Stimulated activated CD4-positive, alpha-beta T cell treated with anti-CD3 and anti-CD28 coated beads, Interleukin-15, amount 100 ng/mL, for 48 hours (primary cell): ENCODE data around the gene CNOT4.
"Not testable (repeated sequence)": the region's sequence is repeated elsewhere in the genome, so short reads cannot be mapped to it uniquely, and the experiment has no call there.

Experiments used
- DNase-seq, 2 donors: peaks; one replicate each; pipeline ENCODE4 v3.0.0-alpha.2; 2020; ENCODE audit warnings: low read depth in 2 of 2

The CNOT4 gene

DNA sequence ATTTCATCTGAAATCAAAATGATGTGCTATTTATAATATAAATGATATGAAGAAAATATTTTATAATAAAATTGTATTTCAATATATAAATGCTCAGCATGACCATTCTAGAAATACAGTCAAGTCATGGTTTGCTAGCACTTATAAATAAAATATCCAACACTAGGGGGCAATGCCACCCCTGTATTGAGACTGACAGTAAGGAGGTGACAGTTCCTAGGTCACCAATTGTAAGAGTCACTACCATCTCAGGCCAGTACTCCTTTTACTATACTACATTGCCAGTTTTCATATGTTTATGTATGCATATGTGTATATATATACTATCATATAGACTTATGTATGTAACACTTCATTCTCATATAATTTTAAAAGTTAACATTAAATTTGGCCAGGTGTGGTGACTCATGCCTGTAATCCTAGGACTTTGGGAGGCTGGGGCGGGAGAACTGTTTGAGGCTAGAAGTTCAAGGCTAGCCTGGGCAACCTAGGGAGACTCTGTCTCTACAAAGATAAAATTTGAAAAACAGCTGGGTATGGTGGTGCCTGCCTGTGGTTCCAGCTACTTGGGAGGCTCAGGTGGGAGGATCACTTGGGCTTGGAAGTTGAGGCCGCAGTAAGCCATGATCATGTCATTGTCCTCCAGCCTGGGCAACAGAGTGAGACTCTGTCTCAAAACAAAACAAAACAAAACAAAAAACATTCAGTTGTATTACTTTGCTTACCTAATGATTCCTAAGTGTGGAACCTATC lies 2.4 kb upstream of the CNOT4 start:
- no peak for DNase-seq

DNA sequence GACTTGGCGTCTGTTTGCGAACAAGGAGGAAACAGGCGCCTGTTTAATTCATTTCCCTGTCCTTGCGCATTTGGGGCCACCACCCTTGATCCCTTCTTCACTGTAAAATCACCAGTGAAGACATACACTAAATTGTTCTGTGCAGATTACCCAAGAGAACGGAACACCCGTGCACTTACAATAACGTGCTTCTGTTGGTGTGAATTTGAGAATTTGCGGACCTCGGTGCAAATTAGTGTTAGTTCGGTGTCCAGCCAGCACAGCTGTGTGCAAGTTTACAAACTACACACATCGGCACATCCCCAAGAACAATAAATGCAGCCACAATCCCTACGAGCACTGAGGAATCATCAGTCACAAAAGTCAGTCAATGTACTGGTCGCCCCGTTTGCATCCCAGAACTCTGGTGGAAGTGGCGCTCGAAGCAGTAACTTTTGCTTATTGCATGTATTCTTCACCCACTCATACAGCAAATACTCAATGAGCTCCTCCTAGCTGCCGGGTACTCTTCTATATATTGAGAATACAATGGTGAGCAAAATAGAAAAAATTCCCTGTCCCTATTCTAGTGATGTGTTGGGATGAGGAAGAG lies 786 bp upstream of the CNOT4 start:
- no peak for DNase-seq

DNA sequence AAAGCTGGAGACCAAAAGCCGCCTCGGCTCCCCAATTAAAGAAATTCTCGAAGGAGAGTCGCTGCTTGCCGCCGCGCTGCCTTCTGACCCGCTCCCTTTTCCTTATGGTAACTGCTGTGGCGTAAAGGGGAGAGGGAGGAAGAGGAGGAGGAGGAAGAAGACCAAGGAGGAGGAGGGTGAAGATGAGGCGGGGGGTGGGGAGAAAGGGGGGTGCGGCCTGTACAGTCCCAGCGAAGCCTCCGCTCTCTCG lies 388 bp downstream of the CNOT4 start:
- no peak for DNase-seq

- DNase-seq: no peak
These were observed 866 bp downstream of the CNOT4 start for GRCh38 chr7:135508883-135509588.

DNA sequence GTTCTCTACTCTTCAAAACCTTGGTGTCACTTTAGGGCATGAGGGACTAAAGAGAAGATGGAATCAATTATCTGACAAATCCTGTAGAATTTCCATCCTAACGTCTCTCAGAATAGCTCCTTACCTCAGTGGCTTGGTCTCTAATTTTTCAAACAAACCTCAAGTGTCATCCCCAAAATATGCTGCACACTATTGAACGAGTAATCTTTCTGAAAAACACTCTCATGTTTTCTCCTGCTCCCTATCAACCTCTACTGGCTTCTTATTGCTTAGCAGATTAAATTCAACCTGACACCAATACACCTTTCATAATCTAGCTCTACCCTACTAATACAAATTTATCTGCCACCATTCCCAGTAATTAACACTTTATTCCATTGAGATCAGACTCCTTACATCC lies 8.5 kb downstream of the CNOT4 start:
- no peak for DNase-seq

GRCh38 chr7:135499818-135500217 lies 10.1 kb downstream of the CNOT4 start:
- DNase-seq: no peak

DNA sequence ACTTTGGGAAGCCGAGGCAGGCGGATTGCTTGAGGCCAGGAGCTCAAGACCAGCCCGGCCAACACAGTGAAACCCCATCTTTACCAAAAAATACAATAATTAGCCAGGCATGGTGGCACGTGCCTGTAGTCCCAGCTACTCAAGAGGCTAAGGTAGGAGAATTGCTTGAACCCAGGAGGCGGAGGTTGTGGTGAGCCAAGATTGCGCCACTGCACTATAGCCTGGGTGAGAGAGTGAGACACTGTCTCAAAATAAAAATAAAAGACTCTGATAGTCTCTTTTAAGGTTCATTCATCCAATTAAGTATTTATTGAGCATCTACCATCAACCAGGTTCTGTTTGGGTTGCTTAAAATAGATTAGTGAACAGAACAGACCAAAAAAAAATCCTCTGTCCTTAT lies 12.7 kb downstream of the CNOT4 start:
- not testable (repeated sequence) for DNase-seq

GRCh38 chr7:135493362-135493761 lies 16.5 kb downstream of the CNOT4 start:
- no peak for DNase-seq

GRCh38 chr7:135492151-135492550 lies 17.8 kb downstream of the CNOT4 start:
- no peak for DNase-seq

DNA sequence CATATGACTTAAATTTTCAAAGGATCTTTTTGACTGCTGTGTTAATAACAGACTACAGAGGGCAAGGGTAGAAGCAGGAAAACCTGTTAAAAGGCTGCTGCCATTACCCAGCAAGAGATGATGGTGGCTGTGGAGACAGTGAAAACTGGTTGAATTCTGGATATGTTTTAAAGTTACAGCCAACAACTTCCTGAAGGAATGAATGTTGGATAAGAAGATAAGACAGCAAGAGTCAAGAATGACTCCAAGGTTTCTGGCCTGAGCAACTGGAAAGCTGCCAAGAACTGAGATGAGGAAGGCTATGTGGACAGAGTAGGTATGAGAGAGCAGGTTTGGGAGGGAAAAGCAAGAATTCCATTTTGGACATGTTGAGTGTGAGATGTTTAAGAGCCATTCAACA lies 19.1 kb downstream of the CNOT4 start:
- DNase-seq: no peak

- no peak for DNase-seq
These were observed 20.1 kb downstream of the CNOT4 start for GRCh38 chr7:135489791-135490190.

- no peak for DNase-seq
These were observed 23.5 kb downstream of the CNOT4 start for GRCh38 chr7:135486261-135486920.

DNA sequence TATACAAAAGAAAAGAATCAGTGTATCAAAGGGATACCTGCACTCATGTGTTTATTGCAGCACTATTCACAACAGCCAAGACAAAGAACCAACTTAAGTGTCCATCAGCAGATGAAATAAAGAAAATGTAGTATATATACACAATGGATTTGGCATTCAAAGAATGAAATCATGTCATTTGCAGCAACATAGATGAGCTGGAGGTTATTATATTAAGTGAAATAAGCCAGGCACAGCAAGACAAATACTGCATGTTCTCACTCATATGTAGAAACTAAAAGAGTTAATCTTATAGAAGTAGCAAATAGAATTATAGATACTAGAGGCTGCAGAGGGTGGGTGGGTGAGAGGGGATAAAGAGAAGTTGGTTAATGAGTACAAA lies 28.3 kb downstream of the CNOT4 start:
- no peak for DNase-seq

DNA sequence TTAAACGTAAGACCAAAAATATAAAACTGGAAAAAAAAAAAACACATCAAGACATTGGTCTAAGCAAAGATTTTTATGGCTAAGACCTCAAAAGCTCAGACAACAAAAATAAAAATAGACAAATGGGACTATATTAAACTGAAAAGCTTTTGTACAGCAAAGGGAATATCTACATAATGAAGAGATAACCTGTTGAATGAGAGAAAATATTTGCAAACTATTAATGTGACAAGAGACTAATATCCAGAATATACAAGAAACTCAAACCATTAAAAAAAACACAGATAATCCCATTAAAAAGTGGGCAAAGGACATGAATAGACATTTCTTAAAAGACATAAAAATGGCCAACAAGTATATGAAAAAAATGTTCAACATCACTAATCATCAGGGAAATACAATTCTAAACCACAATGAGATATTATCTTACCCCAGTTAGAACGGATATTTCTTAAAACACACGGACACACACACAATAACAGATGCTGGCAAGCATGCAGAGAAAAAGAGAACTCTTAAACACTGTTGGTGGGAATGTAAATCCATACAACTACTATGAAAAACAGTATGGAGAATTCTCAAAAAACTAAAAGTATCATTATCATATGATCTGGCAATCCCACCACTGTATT lies 28.8 kb downstream of the CNOT4 start:
- no peak for DNase-seq

DNA sequence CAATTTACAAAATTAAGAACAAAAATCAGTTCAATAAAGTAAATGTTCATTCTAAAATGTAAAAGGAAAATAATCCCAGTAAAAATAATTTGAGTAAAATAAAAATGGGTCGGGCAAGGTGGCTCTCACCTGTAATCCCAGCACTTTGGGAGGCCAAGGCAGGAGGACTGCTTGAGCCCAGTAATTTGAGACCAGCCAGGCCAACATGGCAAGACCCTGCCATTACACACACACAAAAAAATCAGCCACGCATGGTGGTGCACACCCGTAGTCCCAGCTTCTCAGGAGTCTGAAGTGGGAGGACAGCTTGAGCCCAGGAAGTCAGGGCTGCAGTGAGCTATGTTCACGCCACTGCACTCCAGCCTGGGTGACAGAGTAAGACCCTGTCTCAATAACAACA lies 34.4 kb downstream of the CNOT4 start:
- no peak for DNase-seq

DNA sequence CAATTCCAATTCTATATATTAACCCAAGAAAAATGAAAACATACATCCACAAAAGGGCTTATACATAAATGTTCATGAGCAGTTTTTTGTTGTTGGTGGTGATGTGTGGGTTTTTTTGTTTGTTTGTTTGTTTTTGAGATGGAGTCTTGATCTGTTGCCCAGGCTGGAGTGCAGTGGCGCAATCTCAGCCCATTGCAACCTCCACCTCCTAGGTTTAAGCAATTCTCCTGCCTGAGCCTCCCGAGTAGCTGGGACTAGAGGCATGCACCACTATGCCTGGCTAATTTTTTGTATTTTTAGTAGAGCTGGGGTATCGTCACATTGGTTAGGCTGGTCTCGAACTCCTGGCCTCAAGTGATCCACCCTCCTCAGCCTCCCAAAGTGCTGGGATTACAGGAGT lies 40.2 kb downstream of the CNOT4 start:
- DNase-seq: not testable (repeated sequence)

- DNase-seq: no peak
These were observed 42.6 kb downstream of the CNOT4 start for GRCh38 chr7:135467207-135467711.

DNA sequence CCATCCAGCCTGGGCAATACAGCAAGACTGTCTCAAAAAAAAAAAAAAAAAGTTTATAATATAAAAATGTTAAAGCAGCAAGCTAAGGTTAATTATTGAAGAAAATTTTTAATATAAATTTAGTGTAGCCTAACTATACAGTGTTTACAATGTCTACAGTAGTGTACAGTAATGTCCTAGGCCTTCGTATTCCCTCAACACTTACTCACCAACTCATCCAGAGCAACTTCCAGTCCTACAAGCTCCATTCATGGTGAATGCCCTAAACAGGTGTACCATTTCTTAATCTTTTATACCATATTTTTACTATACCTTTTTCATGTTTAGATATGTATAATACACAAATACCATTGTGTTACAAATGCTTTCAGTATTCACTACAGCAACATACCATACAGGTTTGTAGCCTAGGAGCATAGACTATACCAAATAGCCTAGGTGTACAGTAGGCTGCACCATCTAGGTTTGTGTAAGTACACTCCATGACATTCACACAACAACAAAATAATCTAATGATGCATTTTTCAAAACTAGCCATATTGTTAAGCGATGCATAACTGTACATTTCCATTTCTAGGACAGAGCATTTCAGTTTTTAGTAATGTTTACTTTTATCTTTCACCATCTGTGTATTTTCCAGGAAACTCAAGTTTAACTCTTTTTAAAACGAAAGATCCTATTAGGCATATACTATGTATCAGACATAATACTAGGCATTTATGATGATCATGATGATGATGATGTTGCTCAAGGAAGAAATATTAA lies 43.3 kb downstream of the CNOT4 start:
- DNase-seq: no peak

GRCh38 chr7:135463908-135464307 lies 46.0 kb downstream of the CNOT4 start:
- no peak for DNase-seq

DNA sequence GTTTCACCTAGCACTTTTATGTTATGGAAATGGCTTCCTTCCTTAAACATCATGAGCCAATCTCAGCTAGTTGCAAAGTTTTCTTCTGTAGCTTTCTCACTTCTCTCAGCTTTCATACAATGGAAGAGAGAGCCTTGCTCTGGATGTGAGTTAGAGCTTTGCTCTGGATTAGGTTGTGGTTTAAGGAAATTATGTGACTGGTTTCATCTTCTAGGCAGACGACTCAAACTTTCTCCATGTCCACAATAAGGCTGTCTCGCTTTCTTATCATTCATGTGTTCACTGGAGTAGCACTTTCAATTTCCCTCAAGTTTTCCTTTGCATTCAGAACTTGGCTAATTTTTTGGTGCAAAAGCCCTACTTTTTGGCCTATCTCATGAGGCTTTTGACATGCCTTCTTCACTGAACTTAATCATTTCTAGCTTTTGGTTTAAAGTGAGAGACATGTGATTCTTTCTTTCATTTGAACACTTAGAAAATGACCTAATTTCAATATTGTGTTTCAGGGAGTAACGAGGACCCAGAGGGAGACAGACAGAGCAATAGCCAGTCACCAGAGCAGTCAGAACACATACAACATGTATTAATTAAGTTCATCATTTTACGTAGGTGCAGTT lies 49.8 kb downstream of the CNOT4 start:
- no peak for DNase-seq

DNA sequence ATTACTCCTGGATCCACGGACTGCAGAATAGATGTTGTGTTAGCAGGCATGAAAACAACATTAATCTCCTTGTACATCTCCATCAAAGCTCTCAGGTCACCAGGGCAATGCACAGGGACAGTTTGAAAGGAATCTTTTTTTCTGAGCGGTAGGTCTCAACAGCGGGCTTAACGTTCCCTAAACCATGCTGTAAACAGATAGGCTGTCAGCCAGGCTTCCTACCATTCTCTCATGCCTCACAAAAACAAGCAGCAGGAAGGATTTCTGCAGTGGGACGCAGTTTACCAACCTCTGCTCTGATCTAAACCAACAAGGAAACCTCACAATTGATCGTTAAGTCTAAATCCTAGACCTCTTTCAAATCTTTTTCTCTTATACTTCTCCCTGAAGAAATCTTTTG lies 50.8 kb downstream of the CNOT4 start:
- DNase-seq: no peak
